ENCODE results near the gene ORM1. TPM values are rescaled to one million over a fixed set of nuclear protein-coding genes. Genes with fewer than 3 reads are reported as not detected.
"Not testable (repeated sequence)": the region's sequence is repeated elsewhere in the genome, so short reads cannot be mapped to it uniquely, and the experiment has no call there.

ORM1 gene
- under 1 TPM in 2 of 3 donors, not detected in 1; 0.25 to 0.53 TPM for polyA plus RNA-seq (ENCODE audit: insufficient read length in 3 of 3)

- not testable (repeated sequence) for DNase-seq (ENCODE audit: low read depth in 3 of 3, low spot score in 2 of 3)
These were observed at the start of gene ORM1 for GRCh38 chr9:114322831-114323531. TSS of gene ORM1 (plus strand) at chr9:114323098. CDS start at chr9:114323134, 36 bp downstream.

- no peak for DNase-seq (ENCODE audit: low read depth in 3 of 3, low spot score in 2 of 3)
These were observed 49.4 kb upstream of the ORM1 start for GRCh38 chr9:114273461-114273881.

GRCh38 chr9:114274217-114274616 is 48.7 kb upstream of the ORM1 start:
- no peak for DNase-seq (ENCODE audit: low read depth in 3 of 3, low spot score in 2 of 3)

- no peak for DNase-seq (ENCODE audit: low read depth in 3 of 3, low spot score in 2 of 3)
These were observed 47.5 kb upstream of the ORM1 start for GRCh38 chr9:114275246-114276004.

- no peak for DNase-seq (ENCODE audit: low read depth in 3 of 3, low spot score in 2 of 3)
These were observed 45.7 kb upstream of the ORM1 start for GRCh38 chr9:114276908-114277821.

- no peak for DNase-seq (ENCODE audit: low read depth in 3 of 3, low spot score in 2 of 3)
These were observed 44.5 kb upstream of the ORM1 start for GRCh38 chr9:114278356-114278755.

GRCh38 chr9:114278881-114279570 is 43.9 kb upstream of the ORM1 start:
- DNase-seq (ENCODE audit: low read depth in 3 of 3, low spot score in 2 of 3) = no peak

- no peak for DNase-seq (ENCODE audit: low read depth in 3 of 3, low spot score in 2 of 3)
These were observed 43.2 kb upstream of the ORM1 start for GRCh38 chr9:114279693-114280092.

- DNase-seq (ENCODE audit: low read depth in 3 of 3, low spot score in 2 of 3) = no peak
These were observed 42.0 kb upstream of the ORM1 start for GRCh38 chr9:114280636-114281472.

GRCh38 chr9:114281473-114282103 is 41.3 kb upstream of the ORM1 start:
- no peak for DNase-seq (ENCODE audit: low read depth in 3 of 3, low spot score in 2 of 3)

- DNase-seq (ENCODE audit: low read depth in 3 of 3, low spot score in 2 of 3) = no peak
These were observed 40.8 kb upstream of the ORM1 start for GRCh38 chr9:114282104-114282485.

GRCh38 chr9:114282507-114282906 is 40.4 kb upstream of the ORM1 start:
- no peak for DNase-seq (ENCODE audit: low read depth in 3 of 3, low spot score in 2 of 3)

GRCh38 chr9:114282926-114283325 is 40.0 kb upstream of the ORM1 start:
- DNase-seq (ENCODE audit: low read depth in 3 of 3, low spot score in 2 of 3) = no peak

- no peak for DNase-seq (ENCODE audit: low read depth in 3 of 3, low spot score in 2 of 3)
These were observed 39.3 kb upstream of the ORM1 start for GRCh38 chr9:114283551-114284111.

- DNase-seq (ENCODE audit: low read depth in 3 of 3, low spot score in 2 of 3) = no peak
These were observed 38.4 kb upstream of the ORM1 start for GRCh38 chr9:114284316-114285060.

- peak in 1 of 3 donors; percentile 35 for DNase-seq (ENCODE audit: low read depth in 3 of 3, low spot score in 2 of 3)
These were observed 37.6 kb upstream of the ORM1 start for GRCh38 chr9:114285166-114285867.

GRCh38 chr9:114286146-114286679 is 36.7 kb upstream of the ORM1 start:
- DNase-seq (ENCODE audit: low read depth in 3 of 3, low spot score in 2 of 3) = no peak
